ENCODE results near the gene LOXHD1. TPM values are rescaled to one million over a fixed set of nuclear protein-coding genes. Genes with fewer than 3 reads are reported as not detected.

Gene LOXHD1
- total RNA-seq, 2 donors from 2014 or later, result 0.11 TPM; not detected in 1

- Histone ChIP-seq H3K36me3 (no peaks in the 10 kb centered on the region), H3K27me3 (no peaks in the 10 kb centered on the region), H3K27ac (no peak overlapping the region), H3K4me3 (no peak overlapping the region), H3K9me3 (no peaks in the 10 kb centered on the region), H3K4me1 (no peaks in the 10 kb centered on the region)
- TF ChIP-seq CTCF (IDR thresholded peaks at IDR 0.05), result no peak
- no peak for DNase-seq (ENCODE audit: low spot score)
Measured at GRCh38 chr18:46686186-46686585, 29.2 kb upstream of the LOXHD1 start.

GRCh38 chr18:46683252-46683651 lies 26.2 kb upstream of the LOXHD1 start:
- Histone ChIP-seq H3K4me3 (no peak overlapping the region), H3K36me3 (no peaks in the 10 kb centered on the region), H3K27me3 (no peaks in the 10 kb centered on the region), H3K27ac (no peak overlapping the region), H3K9me3 (no peaks in the 10 kb centered on the region), H3K4me1 (peaks cover 0 to 5% of the 10 kb centered on the region in 2 donors)
- no peak for TF ChIP-seq CTCF (IDR thresholded peaks at IDR 0.05)
- DNase-seq (ENCODE audit: low spot score), result no peak

GRCh38 chr18:46680784-46681695 lies 24.0 kb upstream of the LOXHD1 start:
- Histone ChIP-seq H3K36me3 (no peaks in the 10 kb centered on the region), H3K27ac (no peak overlapping the region), H3K4me1 (peaks cover 0 to 5% of the 10 kb centered on the region in 2 donors), H3K4me3 (no peak overlapping the region), H3K27me3 (no peaks in the 10 kb centered on the region), H3K9me3 (no peaks in the 10 kb centered on the region)
- DNase-seq (ENCODE audit: low spot score), result no peak
- TF ChIP-seq CTCF (IDR thresholded peaks at IDR 0.05), result no peak

- Histone ChIP-seq H3K4me3 (no peak overlapping the region), H3K27ac (no peak overlapping the region)
- DNase-seq (ENCODE audit: low spot score), result no peak
Measured at GRCh38 chr18:46679846-46680598, 23.0 kb upstream of the LOXHD1 start.

GRCh38 chr18:46678785-46679399 lies 21.9 kb upstream of the LOXHD1 start:
- no peaks in the 10 kb centered on the region for H3K27me3 ChIP-seq
- no peak overlapping the region for H3K4me3 ChIP-seq
- no peak for TF ChIP-seq CTCF (IDR thresholded peaks at IDR 0.05)
- H3K9me3 ChIP-seq, result no peaks in the 10 kb centered on the region
- DNase-seq (ENCODE audit: low spot score), result no peak
- H3K36me3 ChIP-seq, result no peaks in the 10 kb centered on the region
- no peak overlapping the region for H3K27ac ChIP-seq
- H3K4me1 ChIP-seq, result peaks cover 0 to 5% of the 10 kb centered on the region in 2 donors

More at GRCh38 chr18:46679846-46680598, 23.0 kb upstream of the LOXHD1 start:
- Histone ChIP-seq H3K27me3 (no peaks in the 10 kb centered on the region), H3K9me3 (no peaks in the 10 kb centered on the region), H3K4me1 (peaks cover 0 to 5% of the 10 kb centered on the region in 2 donors), H3K36me3 (no peaks in the 10 kb centered on the region)
- no peak for TF ChIP-seq CTCF (IDR thresholded peaks at IDR 0.05)
